Measurements from ENCODE around the gene RERE.

RERE gene

DNA sequence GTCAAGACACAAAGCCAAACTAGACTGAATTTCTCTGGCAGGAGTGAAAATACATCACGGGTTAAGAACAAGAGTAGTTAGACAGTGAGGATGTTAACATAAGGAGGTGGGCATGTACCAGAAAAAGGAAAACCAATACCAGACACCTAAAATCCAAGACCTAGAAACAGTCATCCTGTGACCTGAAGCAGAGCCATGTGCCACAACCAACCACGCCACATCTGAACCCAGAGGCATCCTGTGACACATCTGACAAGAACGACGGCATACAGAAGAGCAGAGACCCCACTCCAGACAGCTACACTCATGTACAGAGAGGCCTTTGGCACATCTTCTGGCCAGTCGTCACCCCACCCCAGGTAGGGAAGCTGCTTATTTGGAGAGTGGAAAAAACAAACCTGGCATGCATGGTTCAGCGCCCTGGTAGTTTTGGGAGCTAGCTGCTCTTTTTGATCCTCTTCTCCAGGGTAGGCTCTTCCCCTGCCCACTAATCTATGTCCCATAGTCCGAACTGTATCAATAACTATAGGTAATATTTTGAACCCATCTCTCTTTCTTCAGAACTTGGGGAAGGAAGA, 427.4 kb downstream of the RERE start:
- H3K27ac ChIP-seq (ENCODE audit: low read depth, low read length) = no peak overlapping the region
- H3K4me1 ChIP-seq (ENCODE audit: control insufficient read depth, low read length) = peaks cover 10% of the 10 kb centered on the region
- H3K9me3 ChIP-seq (ENCODE audit: control insufficient read depth, insufficient read depth, low read length) = no peaks in the 10 kb centered on the region
- H3K79me2 ChIP-seq (ENCODE audit: control insufficient read depth, low read length) = peaks cover 91% of the 10 kb centered on the region
- H3K36me3 ChIP-seq (ENCODE audit: control insufficient read depth, low read length) = peaks cover 67% of the 10 kb centered on the region
- peaks cover 15% of the 10 kb centered on the region for H4K20me1 ChIP-seq (ENCODE audit: control insufficient read depth, insufficient read depth, low read depth, low read length)
- H3K9me2 ChIP-seq (replicated peaks; ENCODE audit: control insufficient read depth, low read length) = no peaks in the 10 kb centered on the region
- 0 out of 2 replicates have a peak, but pooled peaks cover 3% of the 10 kb centered on the region for H3F3A ChIP-seq (ENCODE audit: control insufficient read depth, insufficient read depth)
- no peak overlapping the region for H3K4me2 ChIP-seq (ENCODE audit: low read length)
- H3K27me3 ChIP-seq (ENCODE audit: control insufficient read depth, low read length) = no peaks in the 10 kb centered on the region
- no peak for TF ChIP-seq EZH2phosphoT487 (IDR thresholded peaks at IDR 0.05; ENCODE audit: borderline replicate concordance, low read length)
- TF ChIP-seq, protein P1, sequence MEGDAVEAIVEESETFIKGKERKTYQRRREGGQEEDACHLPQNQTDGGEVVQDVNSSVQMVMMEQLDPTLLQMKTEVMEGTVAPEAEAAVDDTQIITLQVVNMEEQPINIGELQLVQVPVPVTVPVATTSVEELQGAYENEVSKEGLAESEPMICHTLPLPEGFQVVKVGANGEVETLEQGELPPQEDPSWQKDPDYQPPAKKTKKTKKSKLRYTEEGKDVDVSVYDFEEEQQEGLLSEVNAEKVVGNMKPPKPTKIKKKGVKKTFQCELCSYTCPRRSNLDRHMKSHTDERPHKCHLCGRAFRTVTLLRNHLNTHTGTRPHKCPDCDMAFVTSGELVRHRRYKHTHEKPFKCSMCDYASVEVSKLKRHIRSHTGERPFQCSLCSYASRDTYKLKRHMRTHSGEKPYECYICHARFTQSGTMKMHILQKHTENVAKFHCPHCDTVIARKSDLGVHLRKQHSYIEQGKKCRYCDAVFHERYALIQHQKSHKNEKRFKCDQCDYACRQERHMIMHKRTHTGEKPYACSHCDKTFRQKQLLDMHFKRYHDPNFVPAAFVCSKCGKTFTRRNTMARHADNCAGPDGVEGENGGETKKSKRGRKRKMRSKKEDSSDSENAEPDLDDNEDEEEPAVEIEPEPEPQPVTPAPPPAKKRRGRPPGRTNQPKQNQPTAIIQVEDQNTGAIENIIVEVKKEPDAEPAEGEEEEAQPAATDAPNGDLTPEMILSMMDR (IDR thresholded peaks at IDR 0.05; ENCODE audit: low read depth, low read length, poor library complexity, severe bottlenecking) = no peak
- no peak overlapping the region for H3K4me3 ChIP-seq (ENCODE audit: low read length)

DNA sequence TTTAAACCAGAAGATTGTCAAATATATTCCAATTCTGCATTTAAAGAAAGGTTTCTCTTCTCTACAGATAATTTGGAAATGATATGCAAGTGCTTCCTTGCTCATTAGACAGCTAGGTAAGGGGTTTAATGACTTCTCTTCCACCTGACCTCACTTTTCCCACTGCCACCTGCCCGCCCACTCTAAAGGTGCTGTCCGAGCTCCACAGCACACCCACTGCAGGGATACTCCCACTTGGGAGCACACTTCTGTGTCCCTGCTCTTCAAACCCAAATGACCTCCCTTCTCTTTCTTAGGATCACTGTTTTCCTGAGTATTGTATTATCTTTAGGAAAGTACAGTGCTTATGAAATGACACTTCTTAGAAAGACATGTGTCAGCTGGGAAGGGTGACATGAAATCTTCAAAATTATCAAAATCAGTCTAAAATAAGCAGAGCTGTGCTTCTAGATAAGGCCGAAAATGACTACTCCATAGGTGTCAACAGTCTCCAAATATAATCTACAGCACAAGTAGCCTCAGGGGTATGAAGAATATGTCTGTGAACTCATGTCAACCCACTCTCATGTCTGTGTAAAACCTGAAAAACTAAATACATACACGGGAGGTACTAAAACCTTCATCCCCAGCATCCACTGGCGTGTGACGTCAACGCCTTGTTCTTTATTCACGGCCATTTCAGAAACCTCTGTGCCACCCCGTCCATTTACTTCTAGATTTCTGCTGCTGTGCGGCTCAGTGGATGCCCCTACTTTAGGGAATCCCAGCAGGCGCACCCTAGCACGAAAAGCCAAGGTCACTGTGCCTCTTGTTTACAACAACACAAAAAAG, 428.5 kb downstream of the RERE start:
- H3K4me1 ChIP-seq (ENCODE audit: control insufficient read depth, low read length) = 0 out of 2 replicates have a peak, but pooled peaks cover 8% of the 10 kb centered on the region
- no peak overlapping the region for H3K4me3 ChIP-seq (ENCODE audit: low read length)
- peaks cover 10% of the 10 kb centered on the region for H4K20me1 ChIP-seq (ENCODE audit: control insufficient read depth, insufficient read depth, low read depth, low read length)
- H3K9me3 ChIP-seq (ENCODE audit: control insufficient read depth, insufficient read depth, low read length) = no peaks in the 10 kb centered on the region
- 0 out of 2 replicates have a peak, but pooled peaks cover 3% of the 10 kb centered on the region for H3F3A ChIP-seq (ENCODE audit: control insufficient read depth, insufficient read depth)
- H3K36me3 ChIP-seq (ENCODE audit: control insufficient read depth, low read length) = peaks cover 69% of the 10 kb centered on the region
- no peaks in the 10 kb centered on the region for H3K27me3 ChIP-seq (ENCODE audit: control insufficient read depth, low read length)
- no peak overlapping the region for H3K27ac ChIP-seq (ENCODE audit: low read depth, low read length)
- no peak overlapping the region for H3K4me2 ChIP-seq (ENCODE audit: low read length)
- peaks cover 91% of the 10 kb centered on the region for H3K79me2 ChIP-seq (ENCODE audit: control insufficient read depth, low read length)
- H3K9me2 ChIP-seq (replicated peaks; ENCODE audit: control insufficient read depth, low read length) = no peaks in the 10 kb centered on the region
- TF ChIP-seq EZH2phosphoT487 (IDR thresholded peaks at IDR 0.05; ENCODE audit: borderline replicate concordance, low read length) = no peak
- TF ChIP-seq, protein P1 (IDR thresholded peaks at IDR 0.05; ENCODE audit: low read depth, low read length, poor library complexity, severe bottlenecking) = no peak

DNA sequence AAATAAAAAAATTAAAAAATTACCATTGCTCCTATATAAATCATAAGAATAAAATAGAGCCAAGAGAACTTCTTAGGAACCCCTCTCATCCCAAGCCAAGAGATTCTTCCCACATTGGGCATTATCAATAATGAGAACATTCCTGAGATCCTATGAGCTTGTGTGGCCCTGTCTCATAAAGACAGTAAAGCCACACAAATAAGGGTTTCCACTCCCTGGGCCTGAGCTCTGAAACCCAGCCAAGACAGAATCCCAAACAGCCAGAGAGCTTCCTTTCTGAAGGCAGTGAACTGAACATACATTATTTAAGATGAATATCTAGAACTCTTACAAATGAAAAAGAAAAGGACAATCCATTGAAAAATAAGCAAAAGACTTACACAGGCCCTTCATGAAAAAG, 431.2 kb downstream of the RERE start:
- Histone ChIP-seq H3K27me3 (ENCODE audit: control insufficient read depth, low read length) (no peaks in the 10 kb centered on the region), H3F3A (ENCODE audit: control insufficient read depth, insufficient read depth) (0 out of 2 replicates have a peak, but pooled peaks cover 3% of the 10 kb centered on the region), H3K9me2 (replicated peaks; ENCODE audit: control insufficient read depth, low read length) (no peaks in the 10 kb centered on the region), H3K4me2 (ENCODE audit: low read length) (no peak overlapping the region), H4K20me1 (ENCODE audit: control insufficient read depth, insufficient read depth, low read depth, low read length) (peaks cover 15% of the 10 kb centered on the region), H3K79me2 (ENCODE audit: control insufficient read depth, low read length) (peaks cover 92% of the 10 kb centered on the region), H3K4me1 (ENCODE audit: control insufficient read depth, low read length) (0 out of 2 replicates have a peak, but pooled peaks cover 3% of the 10 kb centered on the region), H3K9me3 (ENCODE audit: control insufficient read depth, insufficient read depth, low read length) (no peaks in the 10 kb centered on the region), H3K27ac (ENCODE audit: low read depth, low read length) (no peak overlapping the region), H3K36me3 (ENCODE audit: control insufficient read depth, low read length) (peaks cover 74% of the 10 kb centered on the region), H3K4me3 (ENCODE audit: low read length) (no peak overlapping the region)
- TF ChIP-seq, protein P1 (IDR thresholded peaks at IDR 0.05; ENCODE audit: low read depth, low read length, poor library complexity, severe bottlenecking) = no peak
